Muscle layer of duodenum (tissue), 2 donors: ENCODE measurements around the gene ANO6.
"Not testable (repeated sequence)": the region's sequence is repeated elsewhere in the genome, so short reads cannot be mapped to it uniquely, and the experiment has no call there.

Experiments used
- H3K27ac ChIP-seq: one replicate; pipeline ENCODE4 v1.7.0; 2013; ENCODE audit warnings: mild to moderate bottlenecking, low read length
- H3K27me3 ChIP-seq: one replicate; pipeline ENCODE4 v1.7.0; 2013; ENCODE audit warnings: low read depth, mild to moderate bottlenecking, control low read depth, low read length
- H3K36me3 ChIP-seq, 2 donors: one replicate each; pipeline ENCODE4 v1.7.0; 2013; ENCODE audit warnings: low read length in 2 of 2, control low read depth in 1 of 2, mild to moderate bottlenecking in 1 of 2; ENCODE audit not compliant: insufficient read depth in 2 of 2, control insufficient read depth in 1 of 2
- H3K4me1 ChIP-seq, 2 donors: one replicate each; pipeline ENCODE4 v1.7.0; 2013; ENCODE audit warnings: low read length in 2 of 2, mild to moderate bottlenecking in 2 of 2, control low read depth in 1 of 2, moderate library complexity in 1 of 2; ENCODE audit not compliant: insufficient read depth in 2 of 2, control insufficient read depth in 1 of 2
- H3K4me3 ChIP-seq, 2 donors: one replicate each; pipeline ENCODE4 v1.7.0; 2013; ENCODE audit warnings: low read length in 2 of 2, low read depth in 1 of 2, mild to moderate bottlenecking in 1 of 2
- H3K9me3 ChIP-seq, 2 donors: one replicate each; pipeline ENCODE4 v1.7.0; 2013; ENCODE audit warnings: low read length in 2 of 2, control low read depth in 1 of 2, mild to moderate bottlenecking in 1 of 2; ENCODE audit not compliant: control insufficient read depth in 1 of 2
- donor health status: healthy.

ANO6 gene

GRCh38 chr12:45317261-45317660, 101.4 kb downstream of the ANO6 start:
- H3K27me3 ChIP-seq, H3K36me3 ChIP-seq, H3K4me1 ChIP-seq, H3K4me3 ChIP-seq, H3K9me3 ChIP-seq, H3K27ac ChIP-seq: not testable (repeated sequence)

GRCh38 chr12:45322810-45323209, 106.9 kb downstream of the ANO6 start:
- H3K27ac ChIP-seq, result no peak overlapping the region
- no peaks in the 10 kb centered on the region for H3K36me3 ChIP-seq
- no peaks in the 10 kb centered on the region for H3K9me3 ChIP-seq
- H3K27me3 ChIP-seq, result no peaks in the 10 kb centered on the region
- no peak overlapping the region for H3K4me3 ChIP-seq
- H3K4me1 ChIP-seq, result peaks cover 0 to under 1% of the 10 kb centered on the region in 2 donors

DNA sequence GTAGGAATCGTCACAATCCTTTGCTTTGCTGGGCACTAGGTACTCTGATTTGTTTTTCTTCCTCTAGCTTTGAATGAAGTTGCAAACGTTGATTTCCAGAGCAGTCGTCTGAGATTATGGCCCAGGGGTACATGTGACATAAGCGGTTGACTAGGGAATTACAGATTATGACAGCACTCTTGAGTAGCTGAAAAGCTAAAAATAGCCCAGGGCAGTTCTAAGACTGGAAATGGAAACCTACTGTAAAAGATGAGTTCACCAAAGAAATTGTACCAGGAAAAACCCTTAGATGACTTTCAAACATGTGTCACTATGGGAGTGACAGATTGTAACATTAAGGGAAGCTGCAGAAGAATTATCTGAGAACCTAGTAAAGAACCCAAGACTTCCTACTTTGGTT, 108.5 kb downstream of the ANO6 start:
- Histone ChIP-seq H3K27me3 (no peaks in the 10 kb centered on the region), H3K4me1 (peaks cover 0 to 5% of the 10 kb centered on the region in 2 donors), H3K36me3 (no peaks in the 10 kb centered on the region), H3K4me3 (no peak overlapping the region), H3K9me3 (no peaks in the 10 kb centered on the region), H3K27ac (no peak overlapping the region)

GRCh38 chr12:45326358-45326975, 110.6 kb downstream of the ANO6 start:
- Histone ChIP-seq H3K27ac (no peak overlapping the region), H3K36me3 (no peaks in the 10 kb centered on the region), H3K4me1 (peaks cover 0 to 5% of the 10 kb centered on the region in 2 donors), H3K4me3 (no peak overlapping the region), H3K27me3 (no peaks in the 10 kb centered on the region), H3K9me3 (no peaks in the 10 kb centered on the region)

GRCh38 chr12:45327823-45328383, 112.0 kb downstream of the ANO6 start:
- H3K27me3 ChIP-seq, result no peaks in the 10 kb centered on the region
- no peak overlapping the region for H3K27ac ChIP-seq
- no peak overlapping the region for H3K4me3 ChIP-seq
- H3K9me3 ChIP-seq, result no peaks in the 10 kb centered on the region
- H3K36me3 ChIP-seq, result peaks cover 0 to 4% of the 10 kb centered on the region in 2 donors
- H3K4me1 ChIP-seq, result peaks cover 0 to 5% of the 10 kb centered on the region in 2 donors

- Histone ChIP-seq H3K27ac (no peak overlapping the region), H3K4me1 (peaks cover 0 to 5% of the 10 kb centered on the region in 2 donors)
These were observed 113.3 kb downstream of the ANO6 start for GRCh38 chr12:45329238-45329637.

DNA sequence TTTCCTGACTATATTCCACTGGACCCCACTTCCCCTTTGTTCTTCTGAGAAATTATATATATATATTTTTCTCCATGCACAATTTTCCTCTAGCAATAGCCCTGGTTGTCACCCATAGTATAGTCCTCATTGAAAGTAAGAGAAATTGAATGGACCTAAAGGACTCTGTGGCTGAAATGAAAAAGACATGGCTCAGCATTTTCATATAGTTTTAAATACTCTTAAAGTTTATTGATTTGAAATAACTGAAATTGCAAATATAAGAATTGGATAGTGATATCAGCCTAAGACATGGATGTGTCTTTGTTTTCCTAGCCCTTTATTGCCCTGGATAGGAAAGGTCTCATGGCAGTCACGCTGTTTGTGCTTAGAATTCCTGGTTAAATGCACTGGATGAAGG, 113.8 kb downstream of the ANO6 start:
- Histone ChIP-seq H3K9me3 (no peaks in the 10 kb centered on the region), H3K27ac (no peak overlapping the region), H3K4me1 (peaks cover 0 to 5% of the 10 kb centered on the region in 2 donors), H3K27me3 (no peaks in the 10 kb centered on the region), H3K4me3 (no peak overlapping the region), H3K36me3 (peaks cover 0 to 4% of the 10 kb centered on the region in 2 donors)

More at GRCh38 chr12:45329238-45329637, 113.3 kb downstream of the ANO6 start:
- H3K36me3 ChIP-seq, result peaks cover 0 to 4% of the 10 kb centered on the region in 2 donors
- H3K4me3 ChIP-seq, result no peak overlapping the region
- no peaks in the 10 kb centered on the region for H3K9me3 ChIP-seq
- no peaks in the 10 kb centered on the region for H3K27me3 ChIP-seq

- no peak overlapping the region for H3K4me3 ChIP-seq
- no peak overlapping the region for H3K27ac ChIP-seq
- H3K27me3 ChIP-seq, result no peaks in the 10 kb centered on the region
- H3K9me3 ChIP-seq, result no peaks in the 10 kb centered on the region
- peaks cover 0 to 4% of the 10 kb centered on the region in 2 donors for H3K36me3 ChIP-seq
- H3K4me1 ChIP-seq, result peaks cover 0 to 5% of the 10 kb centered on the region in 2 donors
These were observed 115.7 kb downstream of the ANO6 start for GRCh38 chr12:45331552-45331951.

- Histone ChIP-seq H3K36me3 (peaks cover 0 to 4% of the 10 kb centered on the region in 2 donors), H3K27ac (no peak overlapping the region), H3K4me3 (no peak overlapping the region), H3K4me1 (peaks cover 0 to 12% of the 10 kb centered on the region in 2 donors), H3K9me3 (no peaks in the 10 kb centered on the region), H3K27me3 (no peaks in the 10 kb centered on the region)
These were observed 118.5 kb downstream of the ANO6 start for GRCh38 chr12:45334396-45334795.

GRCh38 chr12:45336331-45336730, 120.4 kb downstream of the ANO6 start:
- peaks cover 0 to 4% of the 10 kb centered on the region in 2 donors for H3K36me3 ChIP-seq
- H3K9me3 ChIP-seq, result no peaks in the 10 kb centered on the region
- H3K4me3 ChIP-seq, result no peak overlapping the region
- no peak overlapping the region for H3K27ac ChIP-seq
- no peaks in the 10 kb centered on the region for H3K27me3 ChIP-seq
- peaks cover 0 to 21% of the 10 kb centered on the region in 2 donors for H3K4me1 ChIP-seq

DNA sequence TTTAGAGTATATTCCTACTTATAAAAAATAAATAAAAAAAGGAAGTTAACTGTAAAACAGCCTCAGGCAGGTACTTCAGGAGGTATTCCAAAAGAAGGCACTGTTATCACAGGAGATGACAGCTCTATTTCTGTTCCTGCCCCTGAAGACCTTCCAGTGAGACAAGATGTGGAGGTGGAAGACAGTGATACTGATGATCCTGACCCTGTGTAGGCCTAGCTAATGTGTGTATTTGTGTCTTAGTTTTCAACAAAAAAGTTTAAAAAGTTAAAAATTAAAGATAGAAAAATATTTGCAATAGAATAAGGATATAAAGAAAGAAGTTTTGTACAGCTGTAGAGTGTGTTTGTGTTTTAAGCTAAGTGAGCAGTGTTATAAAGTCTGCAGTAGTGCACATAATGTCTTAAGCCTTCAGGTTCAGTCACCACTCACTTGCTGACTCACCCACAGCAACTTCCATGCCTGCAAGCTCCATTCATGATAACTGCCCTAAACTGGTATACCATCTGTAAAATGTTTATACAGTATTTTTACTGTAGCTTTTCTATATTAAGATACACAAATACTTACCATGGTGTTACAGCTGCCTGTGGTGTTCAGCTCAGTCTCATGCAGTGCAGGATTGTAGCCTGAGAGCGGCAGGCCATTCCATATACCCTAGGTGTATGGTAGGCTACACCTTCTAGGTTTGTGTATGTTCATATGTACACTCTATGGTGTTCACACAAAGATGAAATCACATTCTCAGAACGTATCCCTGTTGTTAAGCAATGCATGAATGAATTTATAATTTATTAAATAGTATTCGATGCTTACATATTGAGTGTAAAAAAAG, 121.1 kb downstream of the ANO6 start:
- peaks cover 0 to 21% of the 10 kb centered on the region in 2 donors for H3K4me1 ChIP-seq
- H3K27ac ChIP-seq, result no peak overlapping the region
- H3K9me3 ChIP-seq, result no peaks in the 10 kb centered on the region

More for the DNA sequence above, 121.1 kb downstream of the ANO6 start:
- Histone ChIP-seq H3K4me3 (no peak overlapping the region), H3K36me3 (peaks cover 0 to 4% of the 10 kb centered on the region in 2 donors), H3K27me3 (no peaks in the 10 kb centered on the region)
